ENCODE data around the gene PIGN.

DNA sequence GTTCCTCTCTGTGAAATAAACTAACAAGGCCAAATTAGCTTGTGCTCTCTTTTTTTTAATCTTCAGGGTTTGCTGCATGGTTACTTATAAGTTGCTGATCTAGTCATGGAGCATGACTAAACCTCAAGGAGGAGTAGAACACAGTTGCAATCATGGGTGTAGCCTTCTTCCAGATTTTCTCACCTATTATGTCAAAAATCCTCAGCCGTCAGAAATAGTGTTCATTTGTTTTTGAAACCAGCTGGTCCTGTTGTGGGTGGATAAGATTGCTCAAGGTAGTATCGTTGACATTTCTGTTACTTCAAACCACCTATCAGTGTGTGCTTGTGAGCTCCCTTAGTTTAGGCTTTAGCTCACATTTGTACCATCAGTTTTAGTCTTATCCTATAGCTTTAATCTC is 11.4 kb upstream of the PIGN start:
- TF ChIP-seq, protein P1, sequence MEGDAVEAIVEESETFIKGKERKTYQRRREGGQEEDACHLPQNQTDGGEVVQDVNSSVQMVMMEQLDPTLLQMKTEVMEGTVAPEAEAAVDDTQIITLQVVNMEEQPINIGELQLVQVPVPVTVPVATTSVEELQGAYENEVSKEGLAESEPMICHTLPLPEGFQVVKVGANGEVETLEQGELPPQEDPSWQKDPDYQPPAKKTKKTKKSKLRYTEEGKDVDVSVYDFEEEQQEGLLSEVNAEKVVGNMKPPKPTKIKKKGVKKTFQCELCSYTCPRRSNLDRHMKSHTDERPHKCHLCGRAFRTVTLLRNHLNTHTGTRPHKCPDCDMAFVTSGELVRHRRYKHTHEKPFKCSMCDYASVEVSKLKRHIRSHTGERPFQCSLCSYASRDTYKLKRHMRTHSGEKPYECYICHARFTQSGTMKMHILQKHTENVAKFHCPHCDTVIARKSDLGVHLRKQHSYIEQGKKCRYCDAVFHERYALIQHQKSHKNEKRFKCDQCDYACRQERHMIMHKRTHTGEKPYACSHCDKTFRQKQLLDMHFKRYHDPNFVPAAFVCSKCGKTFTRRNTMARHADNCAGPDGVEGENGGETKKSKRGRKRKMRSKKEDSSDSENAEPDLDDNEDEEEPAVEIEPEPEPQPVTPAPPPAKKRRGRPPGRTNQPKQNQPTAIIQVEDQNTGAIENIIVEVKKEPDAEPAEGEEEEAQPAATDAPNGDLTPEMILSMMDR (IDR thresholded peaks at IDR 0.05), result no peak
- TF ChIP-seq POLR2A (IDR thresholded peaks at IDR 0.05), result no peak
